T-helper 2 cell treated with Interferon-gamma antibody and Interleukin-4, amounts not matched to agents 5 μg/mL and 100 μg/mL, for 36 hours (primary cell): ENCODE results near the gene IGDCC3.
A peak's percentile ranks its signal among the peaks of the same experiment; 100 is the strongest.

Experiments used
- DNase-seq: peaks from one replicate; pipeline ENCODE4 v3.0.0; 2021; ENCODE audit warnings: low spot score
- H3K27ac Mint-ChIP-seq: one replicate; pipeline ENCODE4 v1.8.0; 2021; ENCODE audit warnings: mild to moderate bottlenecking, mixed read lengths
- H3K27me3 Mint-ChIP-seq: one replicate; pipeline ENCODE4 v1.8.0; 2021; ENCODE audit warnings: low read depth, mixed read lengths
- H3K36me3 Mint-ChIP-seq: one replicate; pipeline ENCODE4 v1.8.0; 2021; ENCODE audit warnings: low read depth, mixed read lengths
- H3K4me1 Mint-ChIP-seq: one replicate; pipeline ENCODE4 v1.8.0; 2021; ENCODE audit warnings: low read depth, mixed read lengths
- H3K4me3 Mint-ChIP-seq: one replicate; pipeline ENCODE4 v1.8.0; 2022; ENCODE audit warnings: mild to moderate bottlenecking, moderate library complexity, mixed read lengths
- H3K9me3 Mint-ChIP-seq: one replicate; pipeline ENCODE4 v1.8.0; 2021; ENCODE audit warnings: mixed read lengths

The IGDCC3 gene

DNA sequence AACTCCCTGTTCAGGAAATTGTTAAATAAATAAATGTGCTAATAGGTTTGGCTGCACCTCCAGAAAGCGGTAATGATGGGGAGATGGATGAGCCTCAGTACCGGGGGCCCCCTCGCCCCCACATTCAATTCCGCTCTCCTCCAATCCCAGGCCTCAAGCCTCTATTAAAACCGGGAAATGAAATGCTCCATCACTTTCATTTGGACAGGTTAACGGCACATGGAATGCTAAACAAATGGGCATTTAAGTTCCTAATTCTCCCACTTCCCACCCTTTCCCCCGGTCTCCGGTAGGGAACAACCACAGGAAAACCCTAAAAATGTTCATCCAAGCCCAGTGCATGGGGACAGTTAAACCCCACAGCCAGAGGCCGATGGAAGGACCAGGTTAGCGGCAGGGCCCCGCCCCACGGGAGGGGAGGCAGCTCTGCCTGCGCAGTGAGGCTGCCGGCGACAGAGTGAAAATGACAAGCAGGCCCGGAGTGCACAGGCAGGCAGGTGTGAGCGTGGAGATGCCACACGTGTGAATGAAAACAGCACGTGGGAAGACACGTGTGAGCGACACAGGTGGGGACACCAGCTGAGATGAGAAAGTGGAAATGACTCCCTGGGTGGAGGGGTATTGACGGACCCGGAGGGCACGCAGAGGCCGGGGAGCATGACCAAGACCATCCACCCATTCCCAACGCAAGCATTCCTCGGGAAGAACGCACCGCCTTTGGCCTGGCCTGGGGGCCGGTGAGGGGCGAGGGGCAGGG lies 45.2 kb downstream of the IGDCC3 start:
- peaks cover 2% of the 10 kb centered on the region for H3K27me3 Mint-ChIP-seq

DNA sequence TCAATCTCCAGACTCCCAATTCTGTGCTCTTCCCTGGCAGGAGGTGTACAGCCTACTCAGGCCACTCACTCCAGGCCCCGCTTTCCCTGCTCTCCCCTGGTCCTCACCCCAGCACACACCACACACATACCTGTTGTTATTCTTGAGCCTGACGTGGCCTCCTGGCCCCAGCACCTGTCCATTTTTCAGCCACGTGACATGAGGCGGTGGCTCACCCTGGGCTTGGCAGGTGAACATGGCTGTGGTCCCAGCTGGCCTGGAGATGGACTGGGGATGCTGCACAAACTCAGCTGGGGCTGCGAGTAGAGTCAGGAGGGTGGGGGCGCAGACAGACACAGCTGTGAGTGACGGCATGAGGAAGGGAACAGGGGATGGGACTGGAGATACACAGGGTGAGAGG lies 46.0 kb downstream of the IGDCC3 start:
- H3K27ac Mint-ChIP-seq: no peak overlapping the region
- H3K36me3 Mint-ChIP-seq: no peaks in the 10 kb centered on the region
- no peak overlapping the region for H3K4me3 Mint-ChIP-seq
- H3K27me3 Mint-ChIP-seq: peaks cover 3% of the 10 kb centered on the region
- no peak for DNase-seq
- no peaks in the 10 kb centered on the region for H3K4me1 Mint-ChIP-seq
- H3K9me3 Mint-ChIP-seq: no peaks in the 10 kb centered on the region

More for the DNA sequence above, 45.2 kb downstream of the IGDCC3 start:
- no peak overlapping the region for H3K27ac Mint-ChIP-seq
- no peak for DNase-seq
- no peaks in the 10 kb centered on the region for H3K9me3 Mint-ChIP-seq
- no peak overlapping the region for H3K4me3 Mint-ChIP-seq
- no peaks in the 10 kb centered on the region for H3K36me3 Mint-ChIP-seq
- H3K4me1 Mint-ChIP-seq: no peaks in the 10 kb centered on the region

DNA sequence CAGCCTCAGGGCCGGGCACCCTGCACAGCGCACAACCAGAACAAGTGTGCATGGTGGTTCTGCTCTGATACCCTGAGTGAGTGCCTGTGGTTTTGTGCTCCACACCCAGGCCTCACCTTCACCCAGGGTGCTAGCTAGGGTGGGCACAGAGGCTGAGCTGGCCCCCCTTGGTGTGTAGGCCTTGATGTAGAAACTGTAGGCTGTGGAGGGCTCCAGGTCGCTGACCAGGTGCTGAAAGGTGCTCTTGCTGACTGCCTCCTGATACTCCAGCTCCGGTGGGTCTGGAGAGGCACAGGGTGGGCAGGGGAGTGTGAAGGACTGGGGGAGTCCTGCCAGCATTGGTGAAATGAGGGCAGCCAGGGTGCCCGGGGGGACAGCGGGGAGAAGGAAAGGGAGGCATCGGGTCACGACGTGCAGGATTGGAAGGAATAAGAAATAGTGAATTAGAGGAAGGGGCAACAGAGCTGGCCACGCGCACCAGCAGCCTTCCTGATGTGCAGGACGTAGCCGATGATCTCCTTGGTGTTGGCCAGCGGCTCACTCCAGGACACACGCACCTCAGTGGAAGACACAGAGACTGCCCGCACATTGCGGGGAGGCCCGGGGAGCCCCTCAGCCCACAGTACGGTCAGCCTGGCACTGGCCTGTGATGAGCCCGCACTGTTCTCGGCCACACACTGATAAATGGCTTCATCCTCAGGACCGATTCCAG lies 46.7 kb downstream of the IGDCC3 start:
- H3K4me1 Mint-ChIP-seq: no peaks in the 10 kb centered on the region
- H3K27ac Mint-ChIP-seq: no peak overlapping the region
- H3K36me3 Mint-ChIP-seq: no peaks in the 10 kb centered on the region
- H3K9me3 Mint-ChIP-seq: no peaks in the 10 kb centered on the region
- no peak overlapping the region for H3K4me3 Mint-ChIP-seq
- H3K27me3 Mint-ChIP-seq: peaks cover 4% of the 10 kb centered on the region
- DNase-seq: no peak

DNA sequence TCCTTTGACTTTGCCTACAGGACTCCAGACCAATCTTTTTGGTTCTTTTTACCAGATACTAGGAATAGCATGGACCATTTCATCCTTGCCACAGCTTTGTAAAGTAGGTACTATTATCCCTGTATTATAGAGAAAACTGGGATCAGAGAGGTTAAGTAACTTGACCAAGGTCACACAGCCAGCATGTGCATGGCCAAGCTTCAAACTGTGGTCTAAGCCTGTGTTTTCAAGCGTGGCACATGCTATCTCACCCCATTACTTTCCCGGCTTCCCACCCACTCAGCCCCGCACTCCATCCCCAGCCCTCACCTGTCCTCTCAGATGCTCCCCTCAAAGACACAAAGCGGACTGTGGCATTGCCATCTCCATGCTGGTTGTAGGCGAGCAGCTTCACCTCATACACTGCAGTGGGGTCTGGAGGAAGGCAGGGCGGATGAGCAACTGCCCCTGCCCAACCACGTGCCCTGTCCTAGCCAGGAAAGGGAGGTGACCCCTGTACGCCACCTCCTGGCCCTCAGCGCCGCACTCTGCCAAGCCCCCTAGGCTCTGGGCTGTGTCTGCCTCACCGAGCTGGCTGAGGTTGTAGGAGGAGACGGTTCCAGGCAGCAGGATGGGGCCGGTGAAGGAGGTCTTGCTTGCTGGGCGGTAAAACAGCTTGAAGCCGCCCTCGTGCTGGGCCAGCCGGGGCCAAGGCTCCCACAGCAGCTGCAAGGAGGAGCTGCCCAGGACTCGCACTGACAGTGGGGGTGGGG lies 47.6 kb downstream of the IGDCC3 start:
- DNase-seq: no peak
- Mint-ChIP-seq H3K4me3 (no peak overlapping the region), H3K27ac (no peak overlapping the region), H3K9me3 (no peaks in the 10 kb centered on the region), H3K27me3 (peaks cover 7% of the 10 kb centered on the region), H3K36me3 (no peaks in the 10 kb centered on the region), H3K4me1 (no peaks in the 10 kb centered on the region)

DNA sequence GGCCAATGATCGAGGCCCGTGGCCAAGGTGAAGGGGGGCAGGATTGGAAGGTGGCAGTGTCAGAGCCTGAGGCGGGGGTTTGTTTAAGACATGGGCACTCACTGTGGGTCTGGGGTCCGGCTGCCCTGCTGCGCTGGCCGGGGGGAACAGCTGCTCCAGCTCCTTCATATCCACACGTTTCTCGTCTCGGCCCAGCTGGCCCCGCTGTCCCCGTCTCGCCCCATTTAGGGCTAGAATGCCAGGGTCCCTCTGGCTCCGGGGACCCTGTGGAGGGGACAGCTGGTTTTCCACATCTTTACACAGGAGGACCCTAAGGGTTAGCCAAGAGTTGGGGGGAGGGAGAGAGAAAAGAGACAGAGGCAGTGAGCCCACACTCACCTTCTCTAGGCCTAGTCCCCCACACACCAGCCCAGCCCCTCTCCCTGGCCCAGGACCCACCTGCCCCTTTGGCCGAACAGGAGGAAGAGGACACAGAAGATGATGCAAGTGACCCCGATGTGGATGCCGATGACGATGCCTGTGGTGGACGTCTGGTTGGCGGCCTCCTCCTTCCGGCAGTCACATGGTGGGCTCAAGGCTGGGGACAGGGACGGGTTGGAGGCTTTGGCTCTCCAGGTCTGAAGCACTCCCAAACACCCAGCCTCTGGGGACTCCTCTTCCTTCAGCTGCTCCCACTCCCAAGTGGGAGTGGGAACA lies 48.4 kb downstream of the IGDCC3 start:
- Mint-ChIP-seq H3K27ac (no peak overlapping the region), H3K4me3 (no peak overlapping the region), H3K27me3 (peaks cover 7% of the 10 kb centered on the region), H3K4me1 (no peaks in the 10 kb centered on the region), H3K36me3 (no peaks in the 10 kb centered on the region), H3K9me3 (no peaks in the 10 kb centered on the region)
- no peak for DNase-seq

DNA sequence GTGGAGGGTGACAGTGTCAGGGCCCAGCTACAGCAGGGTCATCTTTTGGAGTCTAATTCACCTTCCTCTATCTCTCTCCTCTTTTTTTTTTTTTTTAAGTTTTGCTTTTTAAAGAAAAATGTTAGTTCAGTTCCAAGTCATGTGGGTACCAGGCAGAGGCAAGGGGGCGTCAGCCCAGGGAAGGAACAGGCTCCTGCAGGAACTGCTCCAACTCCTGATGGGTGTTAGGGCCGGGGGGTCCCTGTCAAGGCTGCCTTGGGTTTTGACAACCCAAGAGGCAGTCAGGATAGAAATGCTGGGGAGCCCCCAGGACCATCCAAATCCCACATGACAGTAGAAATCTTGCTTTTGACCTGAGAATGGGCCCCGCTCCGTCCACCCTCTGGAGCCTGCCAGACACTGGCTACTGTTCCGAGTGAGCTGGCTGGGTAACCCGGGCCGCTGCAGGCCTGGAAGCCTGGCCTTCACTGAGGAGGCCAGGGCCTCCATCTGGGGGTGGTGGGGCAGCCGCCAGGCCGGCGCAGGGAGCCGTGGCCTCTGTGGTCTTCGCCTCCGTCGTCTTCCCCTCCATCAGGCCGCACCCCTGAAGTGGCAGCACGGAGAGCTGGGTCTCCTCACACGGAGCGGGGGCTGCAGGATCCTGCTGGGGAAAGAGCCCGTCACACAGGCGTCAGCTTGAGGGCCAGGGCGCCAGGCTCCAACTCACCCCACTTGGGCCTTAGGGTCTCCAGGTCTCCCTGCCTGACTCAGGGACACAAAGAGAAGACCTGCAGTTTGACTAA lies 49.1 kb downstream of the IGDCC3 start:
- Mint-ChIP-seq H3K27me3 (peaks cover 7% of the 10 kb centered on the region), H3K27ac (no peak overlapping the region), H3K36me3 (no peaks in the 10 kb centered on the region), H3K4me1 (no peaks in the 10 kb centered on the region), H3K4me3 (no peak overlapping the region), H3K9me3 (no peaks in the 10 kb centered on the region)
- DNase-seq: no peak

DNA sequence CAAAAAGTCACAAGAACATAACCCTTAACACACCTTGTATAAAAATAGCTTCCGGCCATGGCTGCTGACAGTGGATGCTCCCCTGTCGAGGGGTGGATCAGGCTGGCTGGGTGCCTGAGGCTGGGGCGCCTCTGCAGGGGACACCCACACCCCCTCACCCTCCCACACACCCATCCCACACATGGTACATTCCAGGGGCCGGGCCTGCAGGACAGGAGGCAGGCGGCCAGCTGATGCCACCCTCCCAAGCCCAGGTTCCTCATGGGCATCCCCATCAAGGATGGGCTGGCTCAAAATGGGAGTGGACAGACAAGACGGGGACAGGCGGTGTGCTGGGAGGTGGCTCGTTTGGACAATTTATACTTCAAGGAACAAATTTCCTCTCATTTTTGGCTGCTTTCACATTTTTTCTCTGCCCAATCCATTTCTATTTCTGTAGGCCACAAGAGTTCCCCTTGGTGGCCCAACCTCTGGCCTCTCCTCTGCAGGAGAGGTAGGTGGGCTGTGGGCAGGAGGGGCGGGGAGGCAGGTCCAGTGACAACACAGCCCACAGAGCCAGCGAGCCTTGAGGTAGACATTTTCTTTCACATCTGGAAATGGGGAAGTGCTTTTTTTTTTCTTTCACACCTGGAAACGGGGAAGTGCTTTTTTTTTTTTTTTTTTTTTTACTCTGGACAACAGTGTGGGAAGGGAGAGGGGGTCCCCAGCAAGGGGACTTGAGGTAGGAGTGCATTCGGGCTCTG lies 50.0 kb downstream of the IGDCC3 start:
- peaks cover 9% of the 10 kb centered on the region for H3K27me3 Mint-ChIP-seq
- H3K4me3 Mint-ChIP-seq: no peak overlapping the region
- no peaks in the 10 kb centered on the region for H3K4me1 Mint-ChIP-seq
- H3K27ac Mint-ChIP-seq: no peak overlapping the region
- no peak for DNase-seq
- H3K9me3 Mint-ChIP-seq: no peaks in the 10 kb centered on the region
- no peaks in the 10 kb centered on the region for H3K36me3 Mint-ChIP-seq

DNA sequence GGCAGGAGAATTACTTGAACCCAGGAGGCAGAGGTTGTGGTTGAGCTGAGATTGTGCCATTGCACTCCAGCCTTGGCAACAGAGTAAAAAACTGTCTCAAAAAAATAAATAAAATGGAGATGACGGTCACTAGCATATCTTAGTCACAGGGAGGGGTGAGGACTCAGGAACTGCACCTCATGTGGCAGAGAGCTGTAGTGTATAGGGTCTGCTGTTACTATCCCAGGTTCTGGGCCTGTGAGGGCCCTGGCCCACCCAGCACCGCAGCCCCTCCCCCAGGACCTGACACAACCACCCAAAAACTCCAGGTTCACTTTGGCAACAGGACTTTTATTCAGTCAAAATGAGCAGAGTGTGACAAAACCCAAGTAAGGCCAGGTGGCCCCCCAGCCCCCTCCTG lies 51.0 kb downstream of the IGDCC3 start:
- no peaks in the 10 kb centered on the region for H3K9me3 Mint-ChIP-seq
- no peaks in the 10 kb centered on the region for H3K36me3 Mint-ChIP-seq
- peaks cover 10% of the 10 kb centered on the region for H3K27me3 Mint-ChIP-seq
- no peak overlapping the region for H3K4me3 Mint-ChIP-seq
- H3K27ac Mint-ChIP-seq: no peak overlapping the region
- DNase-seq: no peak
- no peaks in the 10 kb centered on the region for H3K4me1 Mint-ChIP-seq

DNA sequence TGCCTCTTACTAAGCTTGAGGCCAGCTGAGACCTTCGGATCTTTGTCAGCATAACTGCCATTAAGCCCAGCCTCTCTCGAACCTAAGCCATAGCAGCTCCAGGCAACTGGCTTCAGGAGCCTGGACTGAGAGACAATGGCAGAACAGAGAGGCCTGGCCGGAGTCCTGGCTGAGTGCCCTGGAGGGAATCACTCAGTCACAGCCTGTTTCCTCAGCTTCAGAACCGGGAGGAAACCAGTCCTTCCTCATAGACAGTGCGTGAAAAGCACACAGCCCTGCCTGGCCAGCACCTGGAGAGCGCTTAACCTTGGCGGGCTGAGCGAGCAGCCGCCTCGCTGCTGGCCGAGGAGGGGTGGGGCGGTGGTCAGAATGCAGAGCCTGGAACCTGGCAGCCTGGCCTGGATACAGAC lies 51.7 kb downstream of the IGDCC3 start:
- no peak overlapping the region for H3K4me3 Mint-ChIP-seq
- DNase-seq: no peak
- H3K36me3 Mint-ChIP-seq: no peaks in the 10 kb centered on the region
- no peak overlapping the region for H3K27ac Mint-ChIP-seq
- no peaks in the 10 kb centered on the region for H3K4me1 Mint-ChIP-seq
- no peaks in the 10 kb centered on the region for H3K9me3 Mint-ChIP-seq
- peaks cover 10% of the 10 kb centered on the region for H3K27me3 Mint-ChIP-seq

DNA sequence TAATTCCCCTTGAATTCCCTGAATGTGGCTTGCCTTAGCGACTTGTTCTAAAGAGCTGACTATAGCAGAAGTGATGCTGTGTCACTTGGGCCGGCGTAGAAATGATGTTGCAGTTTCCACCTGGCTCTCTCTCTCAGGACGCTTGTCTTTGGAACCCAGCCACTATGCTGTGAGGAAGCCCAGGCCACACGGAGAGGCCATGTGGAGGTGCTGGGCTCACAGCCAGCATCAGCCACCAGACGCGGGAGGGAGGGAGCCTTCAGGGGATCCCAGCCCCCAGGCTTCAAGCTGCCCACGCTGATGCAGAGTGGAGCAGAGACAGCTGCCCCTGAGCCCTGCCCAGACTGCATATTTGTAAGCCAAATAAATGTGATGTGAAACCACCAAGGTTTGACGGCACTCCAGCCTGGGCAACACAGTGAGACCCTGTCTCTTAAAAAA lies 54.7 kb downstream of the IGDCC3 start:
- no peak overlapping the region for H3K27ac Mint-ChIP-seq
- peaks cover 16% of the 10 kb centered on the region for H3K27me3 Mint-ChIP-seq
- H3K4me3 Mint-ChIP-seq: no peak overlapping the region
- DNase-seq: no peak
- H3K36me3 Mint-ChIP-seq: no peaks in the 10 kb centered on the region
- H3K4me1 Mint-ChIP-seq: no peaks in the 10 kb centered on the region
- no peaks in the 10 kb centered on the region for H3K9me3 Mint-ChIP-seq

DNA sequence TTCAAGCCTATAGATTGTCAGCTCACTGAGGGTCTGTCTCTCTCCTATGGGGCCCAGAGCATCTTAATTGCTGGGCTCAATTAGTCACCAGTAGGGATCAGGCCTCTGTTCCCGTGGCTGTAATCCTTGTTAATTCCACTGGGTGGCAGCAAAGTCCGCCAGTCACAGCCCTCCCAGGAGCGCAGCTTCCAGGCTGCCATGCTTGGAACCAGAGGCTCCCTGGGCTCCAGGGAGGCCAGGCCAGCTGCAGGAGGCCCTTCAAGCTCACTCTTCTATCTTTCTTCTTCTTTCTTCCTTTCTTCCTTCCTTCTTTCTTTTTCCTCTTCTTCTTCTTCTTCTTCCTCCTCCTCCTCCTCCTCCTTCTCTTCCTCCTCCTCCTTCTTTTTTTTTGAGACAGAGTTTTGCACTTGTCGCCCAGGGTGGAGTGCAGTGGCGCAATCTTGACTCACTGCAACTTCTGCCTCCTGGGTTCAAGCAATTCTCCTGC lies 58.9 kb downstream of the IGDCC3 start:
- Mint-ChIP-seq H3K4me1 (no peaks in the 10 kb centered on the region), H3K4me3 (no peak overlapping the region), H3K36me3 (no peaks in the 10 kb centered on the region), H3K9me3 (no peaks in the 10 kb centered on the region), H3K27ac (no peak overlapping the region), H3K27me3 (peaks cover 10% of the 10 kb centered on the region)
- peak; percentile 69 for DNase-seq

DNA sequence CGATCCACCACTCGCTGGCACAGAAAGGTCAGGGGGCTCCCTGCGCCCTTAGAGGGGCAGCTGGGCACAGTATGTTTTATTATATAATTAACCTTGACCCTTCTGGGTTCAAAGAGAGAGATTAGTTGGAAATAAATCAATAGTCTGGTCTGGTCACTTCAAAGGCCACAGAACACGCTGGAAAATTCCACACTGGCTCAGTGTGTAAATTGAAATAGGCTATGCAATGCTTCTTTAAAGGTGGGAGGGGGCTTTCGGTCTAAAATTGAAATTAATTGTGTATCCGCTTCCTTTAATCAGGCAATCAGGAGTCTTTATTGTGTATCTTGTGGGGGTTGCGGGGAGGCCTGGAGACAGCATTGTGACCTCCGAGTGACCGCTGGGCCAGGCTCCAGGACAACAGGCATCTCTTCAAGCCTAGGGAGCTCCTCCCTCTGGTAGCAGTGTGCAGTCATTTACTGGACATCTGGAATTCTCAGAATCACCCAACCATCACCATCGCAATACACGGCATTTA lies 65.3 kb downstream of the IGDCC3 start:
- Mint-ChIP-seq H3K27ac (no peak overlapping the region), H3K4me3 (no peak overlapping the region), H3K27me3 (peaks cover 4% of the 10 kb centered on the region), H3K36me3 (no peaks in the 10 kb centered on the region), H3K4me1 (no peaks in the 10 kb centered on the region), H3K9me3 (no peaks in the 10 kb centered on the region)
- no peak for DNase-seq
